ENCODE results near the gene SBF1.

SBF1 gene

GRCh38 chr22:50465066-50465930 lies 9.5 kb downstream of the SBF1 start:
- DNase-seq (ENCODE audit: low spot score), result no peak

GRCh38 chr22:50464451-50464850 lies 10.4 kb downstream of the SBF1 start:
- DNase-seq (ENCODE audit: low spot score), result no peak

- DNase-seq (ENCODE audit: low spot score), result no peak
Measured at GRCh38 chr22:50463188-50463900, 11.5 kb downstream of the SBF1 start.

- DNase-seq (ENCODE audit: low spot score), result no peak
Measured at GRCh38 chr22:50461979-50462540, 12.8 kb downstream of the SBF1 start.

GRCh38 chr22:50461536-50461935 lies 13.3 kb downstream of the SBF1 start:
- no peak for DNase-seq (ENCODE audit: low spot score)

GRCh38 chr22:50460938-50461337 lies 13.9 kb downstream of the SBF1 start:
- DNase-seq (ENCODE audit: low spot score), result peak; percentile 64

- no peak for DNase-seq (ENCODE audit: low spot score)
Measured at GRCh38 chr22:50459496-50460140, 15.2 kb downstream of the SBF1 start.

- no peak for DNase-seq (ENCODE audit: low spot score)
Measured at GRCh38 chr22:50459016-50459415, 15.8 kb downstream of the SBF1 start.

- DNase-seq (ENCODE audit: low spot score), result peak; percentile 87
Measured at GRCh38 chr22:50456466-50457234, 18.2 kb downstream of the SBF1 start.

- no peak for DNase-seq (ENCODE audit: low spot score)
Measured at GRCh38 chr22:50456026-50456425, 18.8 kb downstream of the SBF1 start.

- no peak for DNase-seq (ENCODE audit: low spot score)
Measured at GRCh38 chr22:50455201-50455600, 19.6 kb downstream of the SBF1 start.

- no peak for DNase-seq (ENCODE audit: low spot score)
Measured at GRCh38 chr22:50454556-50455075, 20.2 kb downstream of the SBF1 start.

- no peak for DNase-seq (ENCODE audit: low spot score)
Measured at GRCh38 chr22:50452649-50453048, 22.2 kb downstream of the SBF1 start.

GRCh38 chr22:50447576-50448551 lies 27.0 kb downstream of the SBF1 start:
- DNase-seq (ENCODE audit: low spot score), result no peak

GRCh38 chr22:50446708-50447575 lies 27.9 kb downstream of the SBF1 start:
- DNase-seq (ENCODE audit: low spot score), result no peak

GRCh38 chr22:50445880-50446707 lies 28.7 kb downstream of the SBF1 start:
- no peak for DNase-seq (ENCODE audit: low spot score)

GRCh38 chr22:50445071-50445879 lies 29.6 kb downstream of the SBF1 start:
- no peak for DNase-seq (ENCODE audit: low spot score)
